CD4-positive, alpha-beta T cell (primary cell): Measurements from ENCODE around the gene CDC42SE2. TPM values are rescaled to one million over a fixed set of nuclear protein-coding genes. Genes with fewer than 3 reads are reported as not detected.

Experiments
- ATAC-seq: fragments of 200-7000 bp; cut with Tn5 transposase; one replicate; pipeline ENCODE4 v1.10.0; 2022; ENCODE audit warnings: mild to moderate bottlenecking; ENCODE audit not compliant: poor library complexity
- CTCF ChIA-PET: fragments of 350-600 bp; sonication (Branson Sonifier 250); formaldehyde crosslinking; loops from one replicate; lab custom pipeline; 2021; ENCODE audit warnings: antibody characterized with exemption, inconsistent platforms; lab: Charles Lee
- POLR2A ChIA-PET: fragments of 350-600 bp; sonication (Branson Sonifier 250); formaldehyde crosslinking; loops from one replicate; lab custom pipeline; 2021; ENCODE audit warnings: antibody characterized with exemption, inconsistent platforms; lab: Charles Lee
- DNase-seq, 14 experiments: peaks; one replicate each; pipeline ENCODE4 v3.0.0-alpha.2; 2013 to 2020; ENCODE audit warnings: mixed read lengths in 2 of 14
- H3K27ac ChIP-seq, 2 donors: one replicate each; pipeline versions ENCODE4 v1.5.1 to v1.7.0; 2013; ENCODE audit warnings: low read length in 2 of 2, low read depth in 1 of 2, mild to moderate bottlenecking in 1 of 2
- H3K27me3 ChIP-seq, 2 experiments: 1 replicate in 1 of 2; 2 replicates in 1 of 2; pipeline versions ENCODE4 v1.6.1 to v1.7.0; 2013; ENCODE audit warnings: low read length in 2 of 2, control low read depth in 1 of 2, mild to moderate bottlenecking in 1 of 2, moderate library complexity in 1 of 2; ENCODE audit not compliant: insufficient read depth in 2 of 2, control insufficient read depth in 1 of 2
- H3K36me3 ChIP-seq: one replicate; pipeline ENCODE4 v1.6.1; 2013; ENCODE audit warnings: low read length, control low read depth; ENCODE audit not compliant: insufficient read depth
- H3K4me1 ChIP-seq: one replicate; pipeline ENCODE4 v1.6.1; 2013; ENCODE audit warnings: low read length, control low read depth; ENCODE audit not compliant: insufficient read depth
- H3K4me3 ChIP-seq: one replicate; pipeline ENCODE4 v1.5.1; 2013; ENCODE audit warnings: mild to moderate bottlenecking, low read length, moderate library complexity
- H3K9me3 ChIP-seq, 2 experiments: 1 replicate in 1 of 2; 2 replicates in 1 of 2; pipeline versions ENCODE4 v1.6.1 to v1.7.0; 2013; ENCODE audit warnings: low read length in 2 of 2, mild to moderate bottlenecking in 2 of 2, control low read depth in 1 of 2, moderate library complexity in 1 of 2; ENCODE audit not compliant: control insufficient read depth in 1 of 2, insufficient read depth in 1 of 2
- H3K27ac Mint-ChIP-seq: one replicate; pipeline ENCODE4 v1.8.0; 2020; ENCODE audit warnings: mixed read lengths
- H3K27me3 Mint-ChIP-seq: one replicate; pipeline ENCODE4 v1.8.0; 2021; ENCODE audit warnings: mixed read lengths
- H3K36me3 Mint-ChIP-seq: one replicate; pipeline ENCODE4 v1.8.0; 2021; ENCODE audit warnings: low read depth, mixed read lengths
- H3K4me1 Mint-ChIP-seq: one replicate; pipeline ENCODE4 v1.8.0; 2021; ENCODE audit warnings: low read depth, mixed read lengths
- H3K4me3 Mint-ChIP-seq: one replicate; pipeline ENCODE4 v1.8.0; 2020; ENCODE audit warnings: mild to moderate bottlenecking, mixed read lengths
- H3K9me3 Mint-ChIP-seq: one replicate; pipeline ENCODE4 v1.8.0; 2020; ENCODE audit warnings: mixed read lengths
- intact Hi-C, 2 experiments: fragments of 100-400 bp; cut with DNase I in 1 of 2; cut with micrococcal nuclease in 1 of 2; formaldehyde crosslinking; loops; one replicate each; pipeline versions ENCODE4 v1.15.1 to v1.9.0; 2023 to 2025; cut with DNase I, micrococcal nuclease
- total RNA-seq, 174 experiments: library from RNA in 2 of 174; stranded (reverse) in 2 of 174; gene quantifications; one replicate each; pipeline ENCODE4 v1.2.3 and lab custom pipeline; 2021 to 2026
- TF ChIP-seq, protein P1 (sequence below): fragments of 200-600 bp; IDR thresholded peaks from one replicate; pipeline ENCODE4 v1.8.0; 2022; ENCODE audit warnings: antibody characterized with exemption, mild to moderate bottlenecking

CDC42SE2 gene
- total RNA-seq, 2 experiments from 2014 or later: 218 to 230 TPM

GRCh38 chr5:131229623-131230022 lies 34.2 kb upstream of the CDC42SE2 start:
- Histone ChIP-seq H3K4me1 (peaks cover 8% of the 10 kb centered on the region), H3K27me3 (no peaks in the 10 kb centered on the region), H3K27ac (no peak overlapping the region), H3K36me3 (no peaks in the 10 kb centered on the region), H3K4me3 (no peak overlapping the region), H3K9me3 (no peaks in the 10 kb centered on the region)
- ChIA-PET CTCF (no interaction called here), POLR2A (no interaction called here)
- intact Hi-C loops: loop anchor here in 1 of 2 experiments (5.0 kb wide), 1 partner anchor 47 kb away; no protein-coding TSS in a partner anchor
- Mint-ChIP-seq H3K4me3 (no peak overlapping the region), H3K27ac (no peak overlapping the region), H3K4me1 (peaks cover 21% of the 10 kb centered on the region), H3K36me3 (no peaks in the 10 kb centered on the region), H3K27me3 (no peaks in the 10 kb centered on the region), H3K9me3 (no peaks in the 10 kb centered on the region)
- TF ChIP-seq, protein P1, sequence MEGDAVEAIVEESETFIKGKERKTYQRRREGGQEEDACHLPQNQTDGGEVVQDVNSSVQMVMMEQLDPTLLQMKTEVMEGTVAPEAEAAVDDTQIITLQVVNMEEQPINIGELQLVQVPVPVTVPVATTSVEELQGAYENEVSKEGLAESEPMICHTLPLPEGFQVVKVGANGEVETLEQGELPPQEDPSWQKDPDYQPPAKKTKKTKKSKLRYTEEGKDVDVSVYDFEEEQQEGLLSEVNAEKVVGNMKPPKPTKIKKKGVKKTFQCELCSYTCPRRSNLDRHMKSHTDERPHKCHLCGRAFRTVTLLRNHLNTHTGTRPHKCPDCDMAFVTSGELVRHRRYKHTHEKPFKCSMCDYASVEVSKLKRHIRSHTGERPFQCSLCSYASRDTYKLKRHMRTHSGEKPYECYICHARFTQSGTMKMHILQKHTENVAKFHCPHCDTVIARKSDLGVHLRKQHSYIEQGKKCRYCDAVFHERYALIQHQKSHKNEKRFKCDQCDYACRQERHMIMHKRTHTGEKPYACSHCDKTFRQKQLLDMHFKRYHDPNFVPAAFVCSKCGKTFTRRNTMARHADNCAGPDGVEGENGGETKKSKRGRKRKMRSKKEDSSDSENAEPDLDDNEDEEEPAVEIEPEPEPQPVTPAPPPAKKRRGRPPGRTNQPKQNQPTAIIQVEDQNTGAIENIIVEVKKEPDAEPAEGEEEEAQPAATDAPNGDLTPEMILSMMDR: no peak
- DNase-seq: no peak
- ATAC-seq: no peak

DNA sequence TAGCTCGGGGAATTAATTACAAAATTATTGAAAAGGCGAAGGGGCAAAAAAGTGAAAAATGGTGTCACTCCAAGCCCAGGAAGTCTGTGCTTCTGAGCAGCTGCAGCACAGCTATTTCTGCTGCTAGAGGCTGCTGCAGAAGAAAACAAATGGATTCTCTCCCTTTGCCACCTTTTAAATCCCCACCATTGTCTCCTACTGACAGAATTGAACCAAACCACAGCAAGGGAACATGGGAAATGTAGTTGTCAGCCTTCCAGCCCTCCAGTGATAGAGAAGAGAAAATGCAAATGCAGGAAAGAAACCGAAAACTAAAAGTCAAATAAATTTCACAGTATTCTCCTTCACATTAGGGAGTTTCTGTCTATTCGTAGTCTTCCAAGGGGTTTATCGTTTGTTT lies 33.4 kb upstream of the CDC42SE2 start:
- Mint-ChIP-seq H3K4me1 (peaks cover 21% of the 10 kb centered on the region), H3K27ac (no peak overlapping the region), H3K4me3 (no peak overlapping the region), H3K9me3 (no peaks in the 10 kb centered on the region), H3K36me3 (no peaks in the 10 kb centered on the region), H3K27me3 (no peaks in the 10 kb centered on the region)
- TF ChIP-seq, protein P1: no peak
- ATAC-seq: no peak
- H3K27ac ChIP-seq: no peak overlapping the region
- DNase-seq: no peak
- H3K36me3 ChIP-seq: no peaks in the 10 kb centered on the region
- intact Hi-C loops: no loop called here
- H3K27me3 ChIP-seq: no peaks in the 10 kb centered on the region
- no peaks in the 10 kb centered on the region for H3K9me3 ChIP-seq
- peaks cover 3% of the 10 kb centered on the region for H3K4me1 ChIP-seq
- H3K4me3 ChIP-seq: no peak overlapping the region
- CTCF ChIA-PET: no interaction called here
- POLR2A ChIA-PET: interaction anchor here (0.8 kb wide), 1 partner anchor 21 kb away, joined by 3 read pairs; no protein-coding TSS in a partner anchor

GRCh38 chr5:131239686-131240085 lies 24.2 kb upstream of the CDC42SE2 start:
- Mint-ChIP-seq H3K4me1 (peaks cover 5% of the 10 kb centered on the region), H3K4me3 (no peak overlapping the region), H3K27ac (no peak overlapping the region), H3K27me3 (no peaks in the 10 kb centered on the region), H3K9me3 (no peaks in the 10 kb centered on the region), H3K36me3 (no peaks in the 10 kb centered on the region)
- H3K4me3 ChIP-seq: no peak overlapping the region
- no peaks in the 10 kb centered on the region for H3K9me3 ChIP-seq
- CTCF ChIA-PET: interaction anchor here (0.9 kb wide), 1 partner anchor 101 kb away, joined by 3 read pairs; no protein-coding TSS in a partner anchor
- intact Hi-C loops: no loop called here
- POLR2A ChIA-PET: interaction anchor here (1.1 to 2.1 kb wide), 2 partner anchors 13 to 25 kb away, joined by 4 read pairs; no protein-coding TSS in a partner anchor
- H3K36me3 ChIP-seq: no peaks in the 10 kb centered on the region
- TF ChIP-seq, protein P1: no peak
- no peaks in the 10 kb centered on the region for H3K27me3 ChIP-seq
- no peak overlapping the region for H3K27ac ChIP-seq
- DNase-seq (no peak), ATAC-seq (no peak)
- no peaks in the 10 kb centered on the region for H3K4me1 ChIP-seq
